Mucosa of rectum (tissue), 2 donors: ENCODE data around the gene HEATR9.

Experiments used
- H3K27ac ChIP-seq, 2 donors: one replicate each; pipeline ENCODE4 v1.7.0; 2013; ENCODE audit warnings: inconsistent platforms in 2 of 2, low read depth in 2 of 2, low read length in 2 of 2
- H3K27me3 ChIP-seq, 2 donors: one replicate each; pipeline ENCODE4 v1.7.0; 2013; ENCODE audit warnings: low read length in 2 of 2; ENCODE audit not compliant: control insufficient read depth in 2 of 2, insufficient read depth in 2 of 2
- H3K36me3 ChIP-seq, 2 donors: one replicate each; pipeline ENCODE4 v1.7.0; 2013; ENCODE audit warnings: low read length in 2 of 2; ENCODE audit not compliant: control insufficient read depth in 2 of 2, insufficient read depth in 2 of 2
- H3K4me1 ChIP-seq, 2 donors: one replicate each; pipeline ENCODE4 v1.7.0; 2013; ENCODE audit warnings: low read length in 2 of 2, mild to moderate bottlenecking in 1 of 2; ENCODE audit not compliant: control insufficient read depth in 2 of 2, insufficient read depth in 2 of 2
- H3K4me3 ChIP-seq, 2 donors: one replicate each; pipeline ENCODE4 v1.7.0; 2013; ENCODE audit warnings: low read length in 2 of 2
- H3K9ac ChIP-seq, 2 donors: one replicate each; pipeline ENCODE4 v1.7.0; 2013; ENCODE audit warnings: low read length in 2 of 2, low read depth in 1 of 2, mild to moderate bottlenecking in 1 of 2
- H3K9me3 ChIP-seq, 2 donors: one replicate each; pipeline ENCODE4 v1.7.0; 2013; ENCODE audit warnings: low read length in 2 of 2; ENCODE audit not compliant: control insufficient read depth in 2 of 2
- donor health status: healthy.
- donor health status: Normal muscosa, but diverticular disease.

HEATR9 gene

DNA sequence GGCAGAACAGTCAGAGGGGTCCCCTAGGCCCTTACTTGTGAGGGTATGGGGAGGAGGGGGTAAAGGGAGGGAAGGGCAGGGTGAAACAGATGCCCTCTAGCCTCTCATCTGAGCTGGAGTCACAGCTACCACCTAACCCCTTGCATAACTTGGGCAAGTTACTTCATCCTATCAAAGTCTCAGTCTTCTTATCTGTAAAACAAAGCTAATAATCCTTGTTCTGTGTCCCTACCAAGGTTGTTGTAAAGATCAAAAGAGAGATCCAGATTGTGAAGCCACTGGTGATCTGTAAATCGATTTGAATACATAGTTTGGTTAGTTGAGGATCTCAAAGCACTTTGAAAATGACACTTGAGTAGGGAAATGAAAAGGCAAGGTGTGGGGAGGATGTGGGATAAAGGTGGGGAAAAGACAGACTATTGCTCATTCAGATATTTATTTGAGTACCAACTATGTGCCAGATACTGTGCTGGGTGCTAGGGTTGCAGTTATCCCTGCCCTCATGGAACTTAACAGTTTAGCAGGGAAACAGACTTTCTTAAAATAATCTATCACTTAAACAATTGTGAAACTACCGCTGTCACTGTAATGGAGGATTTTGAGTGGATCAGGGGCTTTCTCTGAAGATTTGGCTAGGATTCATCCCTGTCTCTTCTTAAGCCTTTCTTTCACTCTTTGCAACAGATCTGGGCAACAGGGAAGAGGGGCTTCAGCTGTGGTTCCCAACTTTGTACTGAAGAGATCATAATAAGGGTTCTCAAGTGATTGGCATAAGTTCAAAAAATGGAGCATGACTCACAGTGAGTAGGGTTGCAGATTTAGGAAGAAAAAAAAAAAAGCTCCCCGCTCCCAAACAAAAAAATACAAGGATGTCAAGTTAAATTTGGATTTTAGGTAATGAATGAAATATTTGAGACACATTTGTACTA is 3.0 kb downstream of the HEATR9 start:
- peaks cover 0 to 2% of the 10 kb centered on the region in 2 donors for H3K4me1 ChIP-seq
- no peaks in the 10 kb centered on the region for H3K36me3 ChIP-seq
- no peak overlapping the region for H3K27ac ChIP-seq
- H3K4me3 ChIP-seq = no peak overlapping the region
- H3K27me3 ChIP-seq = no peaks in the 10 kb centered on the region
- no peak overlapping the region for H3K9ac ChIP-seq
- H3K9me3 ChIP-seq = no peaks in the 10 kb centered on the region

DNA sequence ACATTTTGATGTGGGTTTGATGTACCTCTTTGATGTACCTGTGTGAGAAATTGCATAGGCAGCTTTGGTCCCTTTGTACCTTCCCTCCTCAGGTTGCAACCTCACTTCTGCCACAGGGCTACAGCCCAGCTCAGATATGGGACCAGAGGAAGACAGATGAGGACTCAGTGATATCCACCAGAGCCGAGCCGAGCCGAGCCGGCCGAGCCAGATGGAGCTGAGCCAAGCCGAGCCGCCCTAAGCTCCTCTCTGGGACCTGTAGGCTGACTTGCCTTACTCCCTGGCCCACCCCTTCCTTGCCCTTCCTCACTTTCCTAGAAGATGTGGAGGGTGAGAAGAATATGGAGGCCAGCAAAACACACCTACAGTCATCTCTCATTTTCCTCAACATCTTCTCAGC is 3.8 kb downstream of the HEATR9 start:
- Histone ChIP-seq H3K9ac (no peak overlapping the region), H3K27me3 (no peaks in the 10 kb centered on the region), H3K27ac (no peak overlapping the region), H3K9me3 (no peaks in the 10 kb centered on the region), H3K4me3 (no peak overlapping the region), H3K4me1 (peaks cover 0 to 2% of the 10 kb centered on the region in 2 donors), H3K36me3 (no peaks in the 10 kb centered on the region)

DNA sequence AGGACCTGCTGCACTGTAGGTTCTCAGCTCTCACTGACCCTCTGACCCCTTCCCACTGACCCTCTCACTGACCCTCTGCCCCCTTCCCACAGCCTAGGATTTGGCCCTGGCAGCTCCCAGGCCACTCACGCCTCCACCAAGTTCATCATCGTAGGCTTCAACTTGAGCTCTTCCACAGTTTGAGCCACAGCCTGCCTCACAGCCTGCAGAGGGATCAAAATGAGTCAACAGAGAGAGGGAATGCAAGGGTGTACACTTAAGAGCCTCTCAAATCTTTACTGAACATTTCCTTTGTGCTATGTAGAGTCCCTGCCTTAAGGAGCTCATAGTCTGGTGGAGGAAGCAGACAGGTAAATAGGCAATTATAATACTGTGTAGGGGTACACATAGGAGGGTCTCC is 12.1 kb downstream of the HEATR9 start:
- Histone ChIP-seq H3K4me3 (no peak overlapping the region), H3K27ac (no peak overlapping the region), H3K36me3 (no peaks in the 10 kb centered on the region), H3K4me1 (no peaks in the 10 kb centered on the region), H3K9me3 (no peaks in the 10 kb centered on the region), H3K9ac (no peak overlapping the region), H3K27me3 (no peaks in the 10 kb centered on the region)

DNA sequence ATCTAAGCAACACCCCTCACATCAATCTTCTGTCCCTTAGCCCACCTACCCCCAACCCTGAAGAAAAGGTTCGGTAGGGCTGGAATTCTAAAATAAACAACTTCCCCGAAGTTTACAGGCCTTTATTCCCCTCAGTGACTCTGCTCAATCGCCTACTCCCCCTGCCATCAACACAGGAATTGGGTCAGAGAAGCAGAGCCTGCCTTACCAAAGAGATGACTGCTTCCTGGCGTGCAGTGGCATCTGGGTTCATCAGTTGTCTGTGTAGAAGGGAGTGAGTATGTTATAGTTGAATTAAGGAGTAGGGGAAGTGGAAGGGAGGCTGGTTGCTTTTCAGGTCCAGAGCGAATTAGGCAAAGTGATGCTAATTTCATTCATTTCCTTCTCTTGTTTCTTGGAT is 12.7 kb downstream of the HEATR9 start:
- no peaks in the 10 kb centered on the region for H3K4me1 ChIP-seq

DNA sequence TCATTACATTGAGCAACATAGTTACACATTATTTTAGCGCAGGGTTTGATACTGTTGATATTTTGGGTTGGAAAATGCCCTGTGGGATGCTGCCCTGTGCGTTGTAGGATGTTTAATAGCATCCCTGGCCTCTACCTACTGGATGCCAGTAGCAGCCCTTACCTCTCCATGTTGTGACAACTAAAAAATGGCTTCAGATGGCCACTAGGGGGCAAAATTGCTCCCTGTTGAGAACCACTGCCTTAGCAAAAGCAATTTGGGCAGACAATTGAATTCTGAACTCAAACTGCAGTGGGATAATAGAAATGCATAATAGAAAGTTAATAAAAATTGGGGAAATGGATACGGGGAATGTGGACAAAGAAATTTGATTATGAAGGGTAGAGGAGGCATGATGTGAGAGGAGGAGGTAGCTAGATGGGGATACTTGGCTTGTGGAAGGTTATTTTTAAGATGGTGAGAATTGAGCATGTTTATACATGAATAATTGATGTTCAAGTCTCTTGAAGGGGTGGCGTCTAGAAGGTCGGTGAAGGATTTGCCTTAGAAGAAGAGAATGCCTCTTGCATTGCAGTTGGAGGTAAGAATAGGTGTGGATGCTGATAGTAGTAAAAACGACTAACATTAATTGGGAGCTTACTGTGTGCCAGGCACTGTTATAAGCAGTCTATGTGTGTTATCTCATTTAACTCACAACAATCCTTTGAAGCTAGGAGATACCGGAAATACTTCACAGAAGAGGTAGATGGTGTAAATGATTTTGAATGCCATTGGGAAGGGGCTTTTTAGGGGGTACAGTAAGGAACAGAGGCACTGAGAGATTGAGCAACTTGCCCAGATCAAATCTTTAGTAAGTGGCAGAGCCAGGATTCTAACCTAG is 19.0 kb downstream of the HEATR9 start:
- Histone ChIP-seq H3K27ac (no peak overlapping the region), H3K9me3 (no peaks in the 10 kb centered on the region), H3K9ac (no peak overlapping the region), H3K4me3 (no peak overlapping the region), H3K4me1 (no peaks in the 10 kb centered on the region), H3K27me3 (no peaks in the 10 kb centered on the region), H3K36me3 (peaks cover 24 to 36% of the 10 kb centered on the region in 2 donors)

More for the DNA sequence above, 12.7 kb downstream of the HEATR9 start:
- Histone ChIP-seq H3K9me3 (no peaks in the 10 kb centered on the region), H3K36me3 (peaks cover 0 to 3% of the 10 kb centered on the region in 2 donors), H3K9ac (no peak overlapping the region), H3K27me3 (no peaks in the 10 kb centered on the region), H3K27ac (no peak overlapping the region), H3K4me3 (no peak overlapping the region)

DNA sequence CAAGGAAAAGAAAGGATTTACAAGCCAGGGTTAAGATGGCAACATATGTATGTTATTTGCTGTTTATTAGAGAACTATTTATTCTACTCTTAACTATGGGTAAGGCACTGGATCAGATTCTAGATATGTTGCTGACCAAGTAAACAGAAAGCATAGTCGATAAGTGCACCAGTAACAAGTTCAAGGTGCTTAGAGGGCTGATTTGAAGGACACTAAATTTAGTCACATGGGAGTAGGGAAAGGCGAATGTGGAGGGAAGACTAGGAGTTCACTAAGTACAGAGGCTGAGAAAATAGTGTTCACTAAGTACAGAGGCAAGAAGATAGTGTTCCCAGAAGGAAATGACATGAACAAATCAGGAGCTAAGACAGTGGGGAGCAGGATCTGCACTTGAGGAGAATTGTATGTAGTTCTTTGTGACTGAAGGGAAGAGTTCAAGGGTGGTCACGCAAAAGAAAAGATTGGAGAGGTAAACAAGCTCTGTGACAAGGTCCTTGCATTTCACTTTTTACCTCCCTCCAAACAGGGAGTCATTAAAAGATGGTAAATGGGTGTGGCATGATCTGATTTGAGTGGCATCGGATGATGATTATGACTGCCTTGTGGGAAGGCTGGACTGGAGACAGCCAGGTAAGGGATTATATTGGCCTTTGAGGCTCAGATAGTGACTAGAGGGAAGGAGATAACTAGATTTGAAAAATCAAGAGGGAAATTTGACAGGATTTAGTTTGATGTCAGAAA is 20.9 kb downstream of the HEATR9 start:
- no peaks in the 10 kb centered on the region for H3K9me3 ChIP-seq
- no peaks in the 10 kb centered on the region for H3K27me3 ChIP-seq
- peaks cover 39 to 52% of the 10 kb centered on the region in 2 donors for H3K36me3 ChIP-seq
- no peak overlapping the region for H3K9ac ChIP-seq
- H3K27ac ChIP-seq = no peak overlapping the region
- no peak overlapping the region for H3K4me3 ChIP-seq
- H3K4me1 ChIP-seq = no peaks in the 10 kb centered on the region

DNA sequence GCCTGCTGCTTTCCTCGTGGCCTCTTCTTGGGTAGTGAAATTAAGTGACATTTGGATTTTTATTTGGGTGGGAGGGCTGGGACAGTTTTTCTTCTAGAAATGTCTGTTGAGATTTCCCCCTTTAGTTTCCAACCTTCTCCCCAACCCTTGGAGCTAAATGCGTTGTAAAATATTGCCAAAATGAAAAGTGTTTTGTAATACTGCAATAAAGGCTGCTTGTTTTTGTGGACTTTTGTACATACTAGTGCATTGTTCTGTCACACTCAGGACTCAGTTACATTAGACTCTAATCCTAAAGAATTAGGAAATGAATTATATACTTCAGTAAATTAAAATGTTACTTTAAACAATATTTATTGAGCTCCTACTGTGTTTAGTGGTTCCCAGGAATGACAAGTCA is 21.7 kb downstream of the HEATR9 start:
- H3K4me3 ChIP-seq = no peak overlapping the region
- no peak overlapping the region for H3K9ac ChIP-seq
- H3K4me1 ChIP-seq = no peaks in the 10 kb centered on the region
- no peaks in the 10 kb centered on the region for H3K9me3 ChIP-seq
- no peaks in the 10 kb centered on the region for H3K27me3 ChIP-seq
- H3K36me3 ChIP-seq = peaks cover 45 to 59% of the 10 kb centered on the region in 2 donors
- H3K27ac ChIP-seq = no peak overlapping the region

DNA sequence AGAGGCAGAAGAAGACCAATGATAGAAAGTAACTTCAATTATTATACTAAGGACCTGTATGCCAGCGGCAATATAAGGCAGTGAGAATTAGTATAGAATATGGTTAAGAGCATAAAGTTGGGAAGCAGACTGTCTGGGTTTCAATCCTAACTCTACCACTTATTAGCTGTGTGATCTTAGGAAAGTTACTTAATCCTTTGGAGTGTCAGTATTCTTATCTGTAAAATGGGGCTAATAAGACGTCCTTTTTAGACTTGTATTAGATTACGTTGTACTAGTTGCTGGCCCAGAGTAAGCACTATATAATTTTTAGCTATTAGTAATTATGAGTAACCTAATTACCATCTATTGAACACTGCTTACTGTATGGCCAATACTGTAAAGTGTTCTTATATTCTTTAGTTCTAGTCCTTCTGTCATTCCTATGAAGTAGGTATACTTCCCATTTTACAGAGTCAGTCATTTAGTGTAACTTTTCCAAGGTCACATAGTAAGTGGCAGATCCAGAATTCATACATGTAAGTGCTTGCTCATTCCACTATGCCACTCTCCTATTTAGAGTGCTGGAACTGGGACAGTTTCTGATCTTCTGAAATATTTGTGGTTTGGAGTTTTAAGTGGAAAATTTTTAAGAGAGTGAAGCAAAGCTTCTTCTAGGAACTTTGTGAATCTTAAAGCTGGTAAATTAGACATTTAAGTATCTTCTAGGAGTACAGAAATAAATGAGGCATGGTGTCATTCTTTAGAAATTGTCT is 22.5 kb downstream of the HEATR9 start:
- Histone ChIP-seq H3K27ac (no peak overlapping the region), H3K9ac (no peak overlapping the region), H3K27me3 (no peaks in the 10 kb centered on the region), H3K4me3 (no peak overlapping the region), H3K36me3 (peaks cover 52 to 64% of the 10 kb centered on the region in 2 donors), H3K9me3 (no peaks in the 10 kb centered on the region), H3K4me1 (no peaks in the 10 kb centered on the region)

DNA sequence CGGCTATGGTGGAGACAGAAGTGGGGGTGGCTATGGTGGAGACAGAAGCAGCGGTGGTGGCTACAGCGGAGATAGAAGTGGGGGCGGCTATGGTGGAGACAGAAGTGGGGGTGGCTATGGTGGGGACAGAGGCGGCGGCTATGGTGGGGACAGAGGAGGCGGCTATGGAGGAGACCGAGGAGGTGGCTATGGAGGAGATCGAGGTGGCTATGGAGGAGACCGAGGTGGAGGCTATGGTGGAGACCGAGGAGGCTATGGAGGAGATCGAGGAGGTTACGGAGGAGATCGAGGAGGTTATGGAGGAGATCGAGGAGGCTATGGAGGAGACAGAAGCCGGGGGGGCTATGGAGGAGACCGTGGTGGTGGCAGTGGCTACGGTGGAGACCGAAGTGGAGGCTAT is 24.1 kb downstream of the HEATR9 start:
- H3K27ac ChIP-seq = no peak overlapping the region
- no peaks in the 10 kb centered on the region for H3K9me3 ChIP-seq
- peaks cover 58 to 69% of the 10 kb centered on the region in 2 donors for H3K36me3 ChIP-seq
- H3K9ac ChIP-seq = no peak overlapping the region
- no peaks in the 10 kb centered on the region for H3K4me1 ChIP-seq
- no peak overlapping the region for H3K4me3 ChIP-seq
- H3K27me3 ChIP-seq = no peaks in the 10 kb centered on the region
